NK-92 treated with Interleukin-12 subunit alpha and Interleukin-12 subunit beta, amount 100 ng/mL, for 24 hours (cell line): ENCODE data around the gene TPGS1.

Source experiments
- DNase-seq: peaks from one replicate; lab custom pipeline; 2025; lab: John Stamatoyannopoulos, UW

The TPGS1 gene

GRCh38 chr19:507286-508203, at the start of gene TPGS1:
Gene TPGS1, plus strand, starts transcription at chr19:507497. Its CDS starts 10 bp downstream, at chr19:507507.
- peak; percentile 90 for DNase-seq

- no peak for DNase-seq
These were observed 49.7 kb upstream of the TPGS1 start for GRCh38 chr19:457636-458035.

- no peak for DNase-seq
These were observed 48.9 kb upstream of the TPGS1 start for GRCh38 chr19:458091-459042.

- no peak for DNase-seq
These were observed 47.4 kb upstream of the TPGS1 start for GRCh38 chr19:459724-460511.

- no peak for DNase-seq
These were observed 46.2 kb upstream of the TPGS1 start, which contains the start of gene SHC2 for GRCh38 chr19:460877-461720. Gene SHC2, minus strand, starts transcription at chr19:461033. Its CDS starts 37 bp downstream, at chr19:460996.

GRCh38 chr19:461721-462551, 45.4 kb upstream of the TPGS1 start:
- DNase-seq: no peak

GRCh38 chr19:463483-464207, 43.7 kb upstream of the TPGS1 start:
- no peak for DNase-seq

- DNase-seq: no peak
These were observed 43.1 kb upstream of the TPGS1 start for GRCh38 chr19:464208-464545.

GRCh38 chr19:465056-465816, 42.1 kb upstream of the TPGS1 start:
- no peak for DNase-seq

- DNase-seq: no peak
These were observed 39.7 kb upstream of the TPGS1 start for GRCh38 chr19:467554-467953.

- no peak for DNase-seq
These were observed 38.6 kb upstream of the TPGS1 start for GRCh38 chr19:468587-469256.

- no peak for DNase-seq
These were observed 37.5 kb upstream of the TPGS1 start for GRCh38 chr19:469833-470232.

- DNase-seq: no peak
These were observed 36.6 kb upstream of the TPGS1 start for GRCh38 chr19:470701-471100.

- no peak for DNase-seq
These were observed 35.1 kb upstream of the TPGS1 start for GRCh38 chr19:472005-472858.

GRCh38 chr19:474126-475078, 32.9 kb upstream of the TPGS1 start:
- DNase-seq: no peak

GRCh38 chr19:475360-475759, 31.9 kb upstream of the TPGS1 start:
- no peak for DNase-seq
